Stimulated activated naive B cell treated with anti-CD40 and anti-IgM and Interleukin-4, amounts not matched to agents 10 μg/mL and 1 μg/mL and 100 μg/mL, for 72 hours (primary cell): ENCODE data around the gene NCDN.

ENCODE experiments used
- ATAC-seq, 2 donors: fragments of 150-1000 bp; cut with Tn5 transposase; replicated peaks; 2 replicates each; pipeline ENCODE4 v1.10.0; 2021; ENCODE audit warnings: moderate library complexity in 1 of 2
- DNase-seq: peaks from one replicate; pipeline ENCODE4 v3.0.0; 2021
- H3K27ac Mint-ChIP-seq: one replicate; pipeline ENCODE4 v1.8.0; 2022; ENCODE audit warnings: mild to moderate bottlenecking, mixed read lengths
- H3K27me3 Mint-ChIP-seq, 2 donors: one replicate each; pipeline ENCODE4 v1.8.0; 2022; ENCODE audit warnings: mixed read lengths in 2 of 2
- H3K36me3 Mint-ChIP-seq, 2 donors: one replicate each; pipeline ENCODE4 v1.8.0; 2022; ENCODE audit warnings: mixed read lengths in 2 of 2, mild to moderate bottlenecking in 1 of 2
- H3K4me1 Mint-ChIP-seq, 2 donors: one replicate each; pipeline ENCODE4 v1.8.0; 2022; ENCODE audit warnings: mixed read lengths in 2 of 2, mild to moderate bottlenecking in 1 of 2
- H3K4me3 Mint-ChIP-seq, 2 donors: one replicate each; pipeline ENCODE4 v1.8.0; 2022; ENCODE audit warnings: mild to moderate bottlenecking in 2 of 2, mixed read lengths in 2 of 2, moderate library complexity in 1 of 2
- H3K9me3 Mint-ChIP-seq, 2 donors: one replicate each; pipeline ENCODE4 v1.8.0; 2022; ENCODE audit warnings: mixed read lengths in 2 of 2, mild to moderate bottlenecking in 1 of 2

NCDN gene

GRCh38 chr1:35600593-35600992 lies 43.0 kb downstream of the NCDN start:
- no peak overlapping the region for H3K4me3 Mint-ChIP-seq
- H3K36me3 Mint-ChIP-seq, result peaks cover 26 to 54% of the 10 kb centered on the region in 2 donors
- ATAC-seq (no peak), DNase-seq (no peak)
- no peaks in the 10 kb centered on the region for H3K9me3 Mint-ChIP-seq
- H3K27me3 Mint-ChIP-seq, result no peaks in the 10 kb centered on the region
- no peak overlapping the region for H3K27ac Mint-ChIP-seq
- H3K4me1 Mint-ChIP-seq, result no peaks in the 10 kb centered on the region

GRCh38 chr1:35603468-35603867 lies 45.9 kb downstream of the NCDN start:
- Mint-ChIP-seq H3K27ac (peak overlapping the region; percentile 37), H3K27me3 (no peaks in the 10 kb centered on the region), H3K4me1 (no peaks in the 10 kb centered on the region), H3K4me3 (no peak overlapping the region), H3K36me3 (peaks cover 39 to 63% of the 10 kb centered on the region in 2 donors), H3K9me3 (no peaks in the 10 kb centered on the region)
- ATAC-seq (no peak), DNase-seq (no peak)

- Mint-ChIP-seq H3K36me3 (peaks cover 40 to 64% of the 10 kb centered on the region in 2 donors), H3K27ac (no peak overlapping the region), H3K4me3 (no peak overlapping the region), H3K27me3 (no peaks in the 10 kb centered on the region), H3K4me1 (peaks cover 0 to under 1% of the 10 kb centered on the region in 2 donors), H3K9me3 (no peaks in the 10 kb centered on the region)
- ATAC-seq (no peak), DNase-seq (no peak)
Observed at GRCh38 chr1:35603941-35604340, 46.3 kb downstream of the NCDN start.

- Mint-ChIP-seq H3K4me1 (peaks cover 0 to 3% of the 10 kb centered on the region in 2 donors), H3K36me3 (peaks cover 42 to 64% of the 10 kb centered on the region in 2 donors), H3K4me3 (no peak overlapping the region), H3K9me3 (no peaks in the 10 kb centered on the region), H3K27ac (no peak overlapping the region), H3K27me3 (no peaks in the 10 kb centered on the region)
- DNase-seq, result no peak
- ATAC-seq, result no peak
Observed at GRCh38 chr1:35605071-35605866, 47.7 kb downstream of the NCDN start.

GRCh38 chr1:35605867-35606182 lies 48.2 kb downstream of the NCDN start:
- ATAC-seq (no peak), DNase-seq (no peak)
- Mint-ChIP-seq H3K27me3 (no peaks in the 10 kb centered on the region), H3K36me3 (peaks cover 39 to 62% of the 10 kb centered on the region in 2 donors), H3K9me3 (no peaks in the 10 kb centered on the region), H3K4me3 (no peak overlapping the region), H3K27ac (no peak overlapping the region), H3K4me1 (peaks cover 0 to 3% of the 10 kb centered on the region in 2 donors)

GRCh38 chr1:35611655-35612054 lies 54.1 kb downstream of the NCDN start:
- H3K27me3 Mint-ChIP-seq, result no peaks in the 10 kb centered on the region
- peaks cover 30 to 44% of the 10 kb centered on the region in 2 donors for H3K36me3 Mint-ChIP-seq
- no peak overlapping the region for H3K27ac Mint-ChIP-seq

GRCh38 chr1:35615440-35615839 lies 57.8 kb downstream of the NCDN start:
- Mint-ChIP-seq H3K4me3 (no peak overlapping the region), H3K27ac (no peak overlapping the region), H3K4me1 (peaks cover 6 to 13% of the 10 kb centered on the region in 2 donors), H3K36me3 (peaks cover 20 to 41% of the 10 kb centered on the region in 2 donors), H3K9me3 (no peaks in the 10 kb centered on the region), H3K27me3 (no peaks in the 10 kb centered on the region)
- ATAC-seq (no peak), DNase-seq (no peak)

More at GRCh38 chr1:35611655-35612054, 54.1 kb downstream of the NCDN start:
- Mint-ChIP-seq H3K9me3 (no peaks in the 10 kb centered on the region), H3K4me3 (no peak overlapping the region), H3K4me1 (peaks cover 7 to 8% of the 10 kb centered on the region in 2 donors)
- DNase-seq, result no peak
- no peak for ATAC-seq
